Esophagus muscularis mucosa (tissue), 3 donors: ENCODE measurements around the gene MAN2A1.

Experiments
- CTCF ChIP-seq, 3 experiments: fragments of 200-600 bp in 2 of 3; fragments of 450-650 bp in 1 of 3; sonication (generic) in 2 of 3; IDR thresholded peaks; one replicate each; pipeline ENCODE4 v1.5.1; 2017 to 2019; ENCODE audit warnings: antibody characterized with exemption in 3 of 3, mild to moderate bottlenecking in 2 of 3, moderate library complexity in 1 of 3
- POLR2AphosphoS5 ChIP-seq, 2 donors: sonication (generic); formaldehyde crosslinking; IDR thresholded peaks; one replicate each; pipeline ENCODE4 v1.6.1; 2017; ENCODE audit warnings: antibody characterized with exemption in 2 of 2

DNA sequence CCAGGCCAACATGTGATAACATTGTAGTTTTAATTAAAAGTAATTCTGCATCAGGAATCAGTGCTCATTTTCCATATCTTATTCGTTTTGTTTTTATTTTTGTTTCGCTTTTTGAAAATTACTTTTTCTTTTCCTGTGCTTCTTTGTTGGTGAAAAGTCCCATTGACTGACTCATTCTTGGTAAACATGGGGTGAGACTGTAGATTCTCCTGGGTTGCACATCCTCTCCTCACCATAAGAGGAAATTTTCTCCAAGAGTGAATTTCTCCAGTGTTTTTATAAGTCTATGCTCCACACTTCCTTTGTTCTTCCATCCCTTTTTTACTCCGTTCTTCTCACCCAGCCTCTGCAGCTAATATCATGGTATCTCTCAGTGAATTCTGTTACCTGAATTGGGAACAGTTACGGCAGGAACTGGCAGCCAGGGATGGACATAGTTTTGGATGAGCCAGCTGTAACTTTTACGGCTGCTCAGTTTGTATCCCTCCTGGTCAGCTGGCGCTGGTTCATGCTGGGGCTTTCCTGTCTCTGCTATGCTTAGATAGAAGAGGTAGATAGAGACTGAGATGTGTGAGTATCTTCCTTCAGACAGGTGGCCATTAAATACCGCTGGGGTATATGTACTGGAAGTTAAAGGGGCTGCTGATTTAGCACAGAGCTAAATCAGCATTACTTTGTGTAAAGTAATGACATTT, 80.0 kb downstream of the MAN2A1 start:
- TF ChIP-seq POLR2AphosphoS5 (IDR thresholded peaks at IDR 0.05) (no peak), CTCF (IDR thresholded peaks at IDR 0.05) (no peak)
